ENCODE data around the gene CDH26. TPM values are rescaled to one million over a fixed set of nuclear protein-coding genes. Genes with fewer than 3 reads are reported as not detected.

The CDH26 gene
- total and polyA plus RNA-seq, 3 donors from 2014 or later = 1.7 to 3.5 (median 2.0) TPM

- intact Hi-C loops (cut with DNase I; ENCODE audit: low total_unique reads) = no loop called here
- Histone ChIP-seq H3K36me3 (ENCODE audit: low read depth, missing control alignments) (no peaks in the 10 kb centered on the region), H3K9me3 (no peaks in the 10 kb centered on the region), H3K27me3 (no peaks in the 10 kb centered on the region), H3K4me1 (no peaks in the 10 kb centered on the region), H3K4me3 (no peak overlapping the region), H3K27ac (no peak overlapping the region)
- DNase-seq = no peak
- 90 to 94% methylated on average over 5 to 14 of the region's 14 CpGs for WGBS, 2 donors
- TF ChIP-seq CTCF (IDR thresholded peaks at IDR 0.05) (no peak), POLR2A (IDR thresholded peaks at IDR 0.05) (no peak)
These were observed 97.5 kb downstream of the CDH26 start for GRCh38 chr20:60055740-60056139.

- H3K27me3 ChIP-seq = no peaks in the 10 kb centered on the region
- H3K9me3 ChIP-seq = no peaks in the 10 kb centered on the region
- 73 to 77% methylated on average over 4 to 5 of the region's 5 CpGs for WGBS, 2 donors
- H3K4me1 ChIP-seq = no peaks in the 10 kb centered on the region
- TF ChIP-seq CTCF (IDR thresholded peaks at IDR 0.05) (no peak), POLR2A (IDR thresholded peaks at IDR 0.05) (no peak)
- H3K4me3 ChIP-seq = no peak overlapping the region
- no peak for DNase-seq
- H3K36me3 ChIP-seq (ENCODE audit: low read depth, missing control alignments) = no peaks in the 10 kb centered on the region
- H3K27ac ChIP-seq = no peak overlapping the region
- intact Hi-C loops (cut with DNase I; ENCODE audit: low total_unique reads) = no loop called here
These were observed 98.3 kb downstream of the CDH26 start for GRCh38 chr20:60056407-60057122.

- DNase-seq = peak; percentile 66
- Histone ChIP-seq H3K27ac (no peak overlapping the region), H3K4me1 (no peaks in the 10 kb centered on the region), H3K4me3 (no peak overlapping the region), H3K9me3 (no peaks in the 10 kb centered on the region), H3K36me3 (ENCODE audit: low read depth, missing control alignments) (no peaks in the 10 kb centered on the region), H3K27me3 (no peaks in the 10 kb centered on the region)
- intact Hi-C loops (cut with DNase I; ENCODE audit: low total_unique reads) = no loop called here
- TF ChIP-seq POLR2A (IDR thresholded peaks at IDR 0.05) (no peak), CTCF (IDR thresholded peaks at IDR 0.05) (peak; percentile 55 to 77 (median 75))
- WGBS, 2 donors = 33 to 37% methylated on average over 8 to 11 of the region's 11 CpGs
These were observed 99.1 kb downstream of the CDH26 start for GRCh38 chr20:60057123-60057865.

GRCh38 chr20:60057866-60058807, 99.9 kb downstream of the CDH26 start:
- Histone ChIP-seq H3K27me3 (no peaks in the 10 kb centered on the region), H3K4me1 (no peaks in the 10 kb centered on the region), H3K27ac (no peak overlapping the region), H3K4me3 (no peak overlapping the region), H3K9me3 (no peaks in the 10 kb centered on the region), H3K36me3 (ENCODE audit: low read depth, missing control alignments) (no peaks in the 10 kb centered on the region)
- WGBS, 2 donors = 80 to 83% methylated on average over 18 to 20 of the region's 20 CpGs
- intact Hi-C loops (cut with DNase I; ENCODE audit: low total_unique reads) = no loop called here
- TF ChIP-seq POLR2A (IDR thresholded peaks at IDR 0.05) (no peak), CTCF (IDR thresholded peaks at IDR 0.05) (no peak)
- DNase-seq = no peak
